SU-DHL-6 (cell line): Measurements from ENCODE around the gene BEST1.

Experiments
- H2AFZ ChIP-seq: fragments of 200-600 bp; sonication (generic); 2 replicates; pipeline ENCODE4 v1.6.1; 2014; ENCODE audit warnings: low read depth, mild to moderate bottlenecking, moderate library complexity, mixed read lengths, antibody characterized with exemption, low read length; ENCODE audit not compliant: severe bottlenecking
- H3F3A ChIP-seq: fragments of 200-600 bp; shearing (Covaris generic); 2 replicates; pipeline ENCODE4 v1.6.0; 2016; ENCODE audit warnings: antibody characterized with exemption, mild to moderate bottlenecking; ENCODE audit not compliant: insufficient read depth
- H3K27ac ChIP-seq: fragments of 200-600 bp; sonication (generic); 2 replicates; pipeline ENCODE4 v1.5.1; 2016; ENCODE audit warnings: low read depth, mild to moderate bottlenecking, low read length, moderate library complexity, mixed read lengths
- H3K27me3 ChIP-seq: fragments of 200-600 bp; sonication (generic), shearing (Covaris generic); 2 replicates; pipeline ENCODE4 v1.6.0; 2014; ENCODE audit warnings: mild to moderate bottlenecking, low read length
- H3K36me3 ChIP-seq: fragments of 200-600 bp; sonication (generic); 2 replicates; pipeline ENCODE4 v1.6.1; 2014; ENCODE audit warnings: mild to moderate bottlenecking, low read length, mixed read lengths
- H3K4me2 ChIP-seq: fragments of 300-600, 200-600 bp; shearing (Covaris generic), sonication (generic); 2 replicates; pipeline ENCODE4 v1.6.0; 2014; ENCODE audit warnings: low read length, low read depth, mild to moderate bottlenecking; ENCODE audit not compliant: poor library complexity, severe bottlenecking
- H3K4me3 ChIP-seq: fragments of 200-600 bp; sonication (generic); 2 replicates; pipeline ENCODE4 v1.5.1; 2014; ENCODE audit warnings: antibody characterized with exemption, low read length, mild to moderate bottlenecking, mixed read lengths; ENCODE audit not compliant: insufficient read depth, poor library complexity, severe bottlenecking
- H3K79me2 ChIP-seq: fragments of 200-600 bp; sonication (generic); 2 replicates; pipeline ENCODE4 v1.6.1; 2014; ENCODE audit warnings: mild to moderate bottlenecking, low read length, moderate library complexity; ENCODE audit not compliant: insufficient read depth
- H3K9ac ChIP-seq: fragments of 200-600 bp; sonication (generic); 2 replicates; pipeline ENCODE4 v1.7.0; 2014; ENCODE audit warnings: mild to moderate bottlenecking, low read length
- H3K9me2 ChIP-seq: fragments of 200-600 bp; sonication (generic); replicated peaks from 2 replicates; pipeline ENCODE4 v1.6.1; 2014; ENCODE audit warnings: low read length; ENCODE audit not compliant: insufficient read depth
- H3K9me3 ChIP-seq: fragments of 200-600 bp; sonication (generic); 2 replicates; pipeline ENCODE4 v1.6.1; 2014; ENCODE audit warnings: low read length, mixed read lengths; ENCODE audit not compliant: insufficient read depth
- H4K20me1 ChIP-seq: fragments of 200-600 bp; sonication (generic); 2 replicates; pipeline ENCODE4 v1.6.1; 2014; ENCODE audit warnings: low read depth, mild to moderate bottlenecking, antibody characterized with exemption, low read length, moderate library complexity, mixed read lengths
- CTCF ChIP-seq: fragments of 200-600 bp; sonication (generic); IDR thresholded peaks from one replicate; pipeline ENCODE4 v1.5.1; 2017; ENCODE audit warnings: antibody characterized with exemption, mild to moderate bottlenecking, low read length, moderate library complexity; ENCODE audit not compliant: insufficient read depth, poor library complexity, severe bottlenecking
- EZH2phosphoT487 ChIP-seq: fragments of 200-600 bp; sonication (generic), shearing (Covaris generic); conservative IDR thresholded peaks from 2 replicates; pipeline ENCODE4 v1.6.1; 2018; ENCODE audit warnings: mild to moderate bottlenecking, antibody characterized with exemption, low read length, moderate library complexity, mixed read lengths

The BEST1 gene

GRCh38 chr11:61976420-61976800 lies 26.3 kb downstream of the BEST1 start:
- Histone ChIP-seq H3K4me3 (no peak overlapping the region), H3K9me2 (no peaks in the 10 kb centered on the region), H3K4me2 (no peak overlapping the region), H3K27me3 (no peaks in the 10 kb centered on the region), H3F3A (no peaks in the 10 kb centered on the region), H3K36me3 (no peaks in the 10 kb centered on the region), H3K9ac (no peak overlapping the region), H3K9me3 (no peaks in the 10 kb centered on the region), H3K79me2 (no peaks in the 10 kb centered on the region), H2AFZ (no peak overlapping the region), H3K27ac (no peak overlapping the region), H4K20me1 (no peaks in the 10 kb centered on the region)
- TF ChIP-seq EZH2phosphoT487 (no peak), CTCF (no peak)

- Histone ChIP-seq H3K36me3 (no peaks in the 10 kb centered on the region), H3K4me3 (no peak overlapping the region), H4K20me1 (no peaks in the 10 kb centered on the region), H3K4me2 (no peak overlapping the region), H3K9me2 (no peaks in the 10 kb centered on the region), H3K9ac (no peak overlapping the region), H3K79me2 (no peaks in the 10 kb centered on the region), H3K27me3 (no peaks in the 10 kb centered on the region), H3F3A (no peaks in the 10 kb centered on the region), H3K27ac (no peak overlapping the region), H3K9me3 (no peaks in the 10 kb centered on the region), H2AFZ (no peak overlapping the region)
- TF ChIP-seq EZH2phosphoT487 = no peak
- no peak for TF ChIP-seq CTCF
Observed at GRCh38 chr11:61976813-61977475, 26.8 kb downstream of the BEST1 start.

GRCh38 chr11:61978703-61979661 lies 28.8 kb downstream of the BEST1 start:
- H3K79me2 ChIP-seq = no peaks in the 10 kb centered on the region
- no peak overlapping the region for H3K4me2 ChIP-seq
- no peaks in the 10 kb centered on the region for H3F3A ChIP-seq
- no peak overlapping the region for H2AFZ ChIP-seq
- no peaks in the 10 kb centered on the region for H3K9me2 ChIP-seq
- no peaks in the 10 kb centered on the region for H3K9me3 ChIP-seq
- no peaks in the 10 kb centered on the region for H3K36me3 ChIP-seq
- H3K27me3 ChIP-seq = no peaks in the 10 kb centered on the region
- H4K20me1 ChIP-seq = no peaks in the 10 kb centered on the region
- no peak overlapping the region for H3K27ac ChIP-seq
- H3K9ac ChIP-seq = no peak overlapping the region
- H3K4me3 ChIP-seq = no peak overlapping the region
- TF ChIP-seq CTCF (no peak), EZH2phosphoT487 (no peak)
